Stimulated activated CD8-positive, alpha-beta memory T cell treated with anti-CD3 and anti-CD28 coated beads, Interleukin-12 subunit alpha, Interleukin-12 subunit beta, amount 100 ng/mL, for 4 hours (primary cell): Measurements from ENCODE around the gene COMT.
"Not testable (repeated sequence)": the region's sequence is repeated elsewhere in the genome, so short reads cannot be mapped to it uniquely, and the experiment has no call there.

Source experiments
- DNase-seq: peaks from one replicate; pipeline ENCODE4 v3.0.0-alpha.2; 2020; ENCODE audit warnings: low read depth

Gene COMT

GRCh38 chr22:19929586-19930550, 11.7 kb upstream of the COMT start:
- DNase-seq: no peak

- no peak for DNase-seq
These were observed 10.8 kb upstream of the COMT start for GRCh38 chr22:19930551-19931486.

GRCh38 chr22:19931514-19931913, 10.1 kb upstream of the COMT start:
- DNase-seq: no peak

GRCh38 chr22:19932367-19933206, 9.0 kb upstream of the COMT start:
- no peak for DNase-seq

- no peak for DNase-seq
These were observed 8.0 kb upstream of the COMT start for GRCh38 chr22:19933341-19934241.

- DNase-seq: not testable (repeated sequence)
These were observed 6.4 kb upstream of the COMT start for GRCh38 chr22:19935123-19935718.

- no peak for DNase-seq
These were observed 5.1 kb upstream of the COMT start for GRCh38 chr22:19936513-19936912.

- DNase-seq: no peak
These were observed 3.7 kb upstream of the COMT start for GRCh38 chr22:19937616-19938473.

- DNase-seq: no peak
These were observed 822 bp upstream of the COMT start for GRCh38 chr22:19940536-19941364.

GRCh38 chr22:19942157-19943081, 847 bp downstream of the COMT start:
- no peak for DNase-seq

GRCh38 chr22:19943082-19944026, 1.8 kb downstream of the COMT start:
- DNase-seq: no peak

- DNase-seq: no peak
These were observed 6.6 kb downstream of the COMT start for GRCh38 chr22:19948057-19948760.

GRCh38 chr22:19951346-19951745, 9.8 kb downstream of the COMT start:
- DNase-seq: no peak

- no peak for DNase-seq
These were observed 13.9 kb downstream of the COMT start for GRCh38 chr22:19955241-19956128.
